ENCODE measurements around the gene BAD. TPM values are rescaled to one million over a fixed set of nuclear protein-coding genes. Genes with fewer than 3 reads are reported as not detected.
A peak's percentile ranks its signal among the peaks of the same experiment; 100 is the strongest.

Gene BAD
- total RNA-seq, 1 experiment from 2014 or later = 48.4 TPM

- no peaks in the 10 kb centered on the region for H3K36me3 ChIP-seq (ENCODE audit: insufficient read depth, low read length, poor library complexity, severe bottlenecking)
- POLR2A ChIA-PET (ENCODE audit: low non-redundant PET) = no interaction called here
- peaks cover 45% of the 10 kb centered on the region for H3K27me3 ChIP-seq (replicated peaks; ENCODE audit: insufficient read depth, low read depth, low read length, poor library complexity)
- no peak overlapping the region for H3K27ac ChIP-seq (ENCODE audit: low read depth, low read length, poor library complexity, severe bottlenecking)
- CTCF ChIA-PET = no interaction called here
- no peak overlapping the region for H3K4me3 ChIP-seq (ENCODE audit: low read depth, low read length, poor library complexity, severe bottlenecking)
- H3K4me1 ChIP-seq (ENCODE audit: insufficient read depth, low read length, poor library complexity, severe bottlenecking) = peaks cover 16% of the 10 kb centered on the region
- no peak for DNase-seq (ENCODE audit: low spot score)
- H3K9me3 ChIP-seq (ENCODE audit: low read depth, low read length, poor library complexity, severe bottlenecking) = no peaks in the 10 kb centered on the region
- no TSS peak for BruUV-seq (replicated peaks)
- intact Hi-C loops (cut with micrococcal nuclease; ENCODE audit: unreplicated experiment) = no loop called here
- no peak for TF ChIP-seq CTCF (conservative IDR thresholded peaks at IDR 0.05; ENCODE audit: low read depth, low read length)
- no peak for TF ChIP-seq EZH2 (IDR thresholded peaks at IDR 0.05; ENCODE audit: borderline replicate concordance, low read depth, low read length, poor library complexity, severe bottlenecking)
These were observed 10.3 kb upstream of the BAD start for GRCh38 chr11:64294774-64295173.

- POLR2A ChIA-PET (ENCODE audit: low non-redundant PET) = no interaction called here
These were observed 8.2 kb upstream of the BAD start for GRCh38 chr11:64292460-64293254.

DNA sequence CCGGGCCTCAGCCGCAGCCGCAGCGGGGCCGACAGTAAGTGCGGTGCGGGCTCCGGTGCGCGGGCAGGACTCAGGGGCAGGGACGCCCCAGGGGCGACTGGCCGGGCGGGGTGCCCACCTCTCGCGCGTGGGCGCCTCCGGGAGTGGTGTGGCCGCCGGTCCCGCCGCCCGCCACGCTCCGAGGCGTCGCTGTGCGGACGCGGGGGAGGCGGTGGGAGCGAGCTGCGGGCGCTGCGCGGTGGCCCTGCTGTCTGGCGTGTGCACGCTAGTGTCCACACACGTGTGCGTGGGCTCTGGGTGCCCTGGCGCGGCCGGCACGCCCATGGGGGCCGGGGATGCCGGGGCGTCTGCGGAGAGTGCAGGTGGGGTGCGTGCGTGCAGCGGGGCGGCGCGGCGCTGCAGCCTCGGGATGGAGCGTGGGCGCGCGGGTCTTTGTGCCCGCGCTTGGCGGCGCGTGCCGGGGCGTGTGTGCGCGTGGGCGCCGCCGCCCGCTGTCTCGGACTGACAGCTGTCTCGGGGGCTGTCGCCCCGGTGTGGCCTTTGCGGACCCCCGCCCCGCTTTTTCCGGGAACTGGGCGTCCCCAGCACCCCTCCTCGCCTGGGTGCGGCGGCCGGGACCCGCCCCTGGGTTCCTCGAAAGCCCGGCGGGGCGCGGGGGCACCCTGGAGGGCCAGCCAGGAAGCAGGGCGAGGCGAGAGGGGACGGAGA lies 7.4 kb upstream of the BAD start:
- Histone ChIP-seq H3K4me1 (ENCODE audit: insufficient read depth, low read length, poor library complexity, severe bottlenecking) (peaks cover 8% of the 10 kb centered on the region), H3K9me3 (ENCODE audit: low read depth, low read length, poor library complexity, severe bottlenecking) (no peaks in the 10 kb centered on the region), H3K27ac (ENCODE audit: low read depth, low read length, poor library complexity, severe bottlenecking) (no peak overlapping the region), H3K27me3 (replicated peaks; ENCODE audit: insufficient read depth, low read depth, low read length, poor library complexity) (peaks cover 35% of the 10 kb centered on the region), H3K4me3 (ENCODE audit: low read depth, low read length, poor library complexity, severe bottlenecking) (peak overlapping the region; percentile 46), H3K36me3 (ENCODE audit: insufficient read depth, low read length, poor library complexity, severe bottlenecking) (no peaks in the 10 kb centered on the region)
- no TSS peak for BruUV-seq (replicated peaks)
- intact Hi-C loops (cut with micrococcal nuclease; ENCODE audit: unreplicated experiment) = no loop called here
- CTCF ChIA-PET = interaction anchor here (1.5 kb wide), 1 partner anchor 9 kb away, joined by 5 read pairs; no protein-coding TSS in a partner anchor
- DNase-seq (ENCODE audit: low spot score) = no peak
- peak; percentile 83 for TF ChIP-seq EZH2 (IDR thresholded peaks at IDR 0.05; ENCODE audit: borderline replicate concordance, low read depth, low read length, poor library complexity, severe bottlenecking)
- TF ChIP-seq CTCF (conservative IDR thresholded peaks at IDR 0.05; ENCODE audit: low read depth, low read length) = no peak
- POLR2A ChIA-PET (ENCODE audit: low non-redundant PET) = no interaction called here

More at GRCh38 chr11:64292460-64293254, 8.2 kb upstream of the BAD start:
- no peak for DNase-seq (ENCODE audit: low spot score)
- TF ChIP-seq EZH2 (IDR thresholded peaks at IDR 0.05; ENCODE audit: borderline replicate concordance, low read depth, low read length, poor library complexity, severe bottlenecking) = no peak
- H3K9me3 ChIP-seq (ENCODE audit: low read depth, low read length, poor library complexity, severe bottlenecking) = no peaks in the 10 kb centered on the region
- H3K27ac ChIP-seq (ENCODE audit: low read depth, low read length, poor library complexity, severe bottlenecking) = no peak overlapping the region
- H3K36me3 ChIP-seq (ENCODE audit: insufficient read depth, low read length, poor library complexity, severe bottlenecking) = no peaks in the 10 kb centered on the region
- CTCF ChIA-PET = interaction anchor here (0.6 kb wide), 1 partner anchor 353 kb away, joined by 7 read pairs; no protein-coding TSS in a partner anchor
- intact Hi-C loops (cut with micrococcal nuclease; ENCODE audit: unreplicated experiment) = no loop called here
- H3K27me3 ChIP-seq (replicated peaks; ENCODE audit: insufficient read depth, low read depth, low read length, poor library complexity) = peaks cover 35% of the 10 kb centered on the region
- peaks cover 8% of the 10 kb centered on the region for H3K4me1 ChIP-seq (ENCODE audit: insufficient read depth, low read length, poor library complexity, severe bottlenecking)
- BruUV-seq (replicated peaks) = no TSS peak
- peak overlapping the region; percentile 46 for H3K4me3 ChIP-seq (ENCODE audit: low read depth, low read length, poor library complexity, severe bottlenecking)
